PC-3 (cell line): ENCODE data around the gene AFF1.

Experiments
- CTCF ChIP-seq: fragments of 300-600 bp; sonication (generic); conservative IDR thresholded peaks from 2 replicates; pipeline ENCODE4 v1.5.1; 2017; ENCODE audit warnings: antibody characterized with exemption, low read depth, mild to moderate bottlenecking, low read length
- EZH2 ChIP-seq: fragments of 300-600 bp; sonication (generic); IDR thresholded peaks from one replicate; pipeline ENCODE4 v1.6.1; 2017; ENCODE audit warnings: antibody characterized with exemption, mild to moderate bottlenecking, low read length; ENCODE audit not compliant: unreplicated experiment
- EZH2phosphoT487 ChIP-seq: fragments of 300-600 bp; sonication (generic); IDR thresholded peaks from 2 replicates; pipeline ENCODE4 v1.6.1; 2018; ENCODE audit warnings: mild to moderate bottlenecking, antibody characterized with exemption, low read length, borderline replicate concordance

GRCh38 chr4:87019898-87020297 is 85.1 kb downstream of the AFF1 start:
- TF ChIP-seq EZH2 (no peak), CTCF (no peak), EZH2phosphoT487 (no peak)
